Vagina (tissue), 2 donors: ENCODE data around the gene WDFY2.

Experiments used
- CTCF ChIP-seq, 3 experiments: fragments of 450-650 bp in 2 of 3; fragments of 200-600 bp in 1 of 3; sonication (generic) in 1 of 3; IDR thresholded peaks; one replicate each; pipeline ENCODE4 v1.5.1; 2017 to 2019; ENCODE audit warnings: antibody characterized with exemption in 3 of 3, mild to moderate bottlenecking in 2 of 3, moderate library complexity in 2 of 3
- POLR2A ChIP-seq, 2 donors: fragments of 450-650 bp; IDR thresholded peaks; one replicate each; pipeline ENCODE4 v1.6.1; 2017; ENCODE audit warnings: antibody characterized with exemption in 2 of 2, mild to moderate bottlenecking in 2 of 2, moderate library complexity in 2 of 2
- POLR2AphosphoS5 ChIP-seq, 2 donors: sonication (generic); formaldehyde crosslinking; IDR thresholded peaks; one replicate each; pipeline ENCODE4 v1.9.0; 2017; ENCODE audit warnings: antibody characterized with exemption in 2 of 2, mild to moderate bottlenecking in 2 of 2, low read depth in 1 of 2; ENCODE audit not compliant: insufficient read depth in 1 of 2

DNA sequence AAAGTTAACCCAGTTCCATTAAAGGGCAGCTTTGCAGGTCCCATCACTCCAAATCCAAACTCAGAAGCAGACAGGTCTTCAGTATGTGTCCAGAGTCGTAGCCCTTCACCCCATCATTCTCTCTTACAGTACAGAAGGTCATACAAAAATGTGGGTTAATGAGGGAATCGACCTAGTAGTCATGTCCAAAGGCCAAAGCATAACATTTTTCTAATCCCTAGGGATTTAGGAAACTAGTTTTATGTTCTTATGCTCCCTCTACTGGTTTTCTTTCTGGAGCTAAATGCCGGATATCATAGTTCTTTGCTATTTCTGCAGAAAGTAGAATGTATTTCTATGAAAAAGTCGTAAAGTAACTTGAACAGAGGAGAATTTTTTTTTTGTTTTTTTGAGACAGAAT is 147.5 kb downstream of the WDFY2 start:
- TF ChIP-seq CTCF (IDR thresholded peaks at IDR 0.05) (peak in 2 of 3 experiments; percentile 32 to 55), POLR2A (IDR thresholded peaks at IDR 0.05) (no peak), POLR2AphosphoS5 (IDR thresholded peaks at IDR 0.05; ENCODE audit: insufficient read depth in 1 of 2, low read depth in 1 of 2) (no peak)
